ENCODE results near the gene SSR3. TPM values are rescaled to one million over a fixed set of nuclear protein-coding genes. Genes with fewer than 3 reads are reported as not detected.
A peak's percentile ranks its signal among the peaks of the same experiment; 100 is the strongest.

Gene SSR3
- total RNA-seq, 4 donors from 2014 or later = 50.9 to 91.5 (median 65.3) TPM

DNA sequence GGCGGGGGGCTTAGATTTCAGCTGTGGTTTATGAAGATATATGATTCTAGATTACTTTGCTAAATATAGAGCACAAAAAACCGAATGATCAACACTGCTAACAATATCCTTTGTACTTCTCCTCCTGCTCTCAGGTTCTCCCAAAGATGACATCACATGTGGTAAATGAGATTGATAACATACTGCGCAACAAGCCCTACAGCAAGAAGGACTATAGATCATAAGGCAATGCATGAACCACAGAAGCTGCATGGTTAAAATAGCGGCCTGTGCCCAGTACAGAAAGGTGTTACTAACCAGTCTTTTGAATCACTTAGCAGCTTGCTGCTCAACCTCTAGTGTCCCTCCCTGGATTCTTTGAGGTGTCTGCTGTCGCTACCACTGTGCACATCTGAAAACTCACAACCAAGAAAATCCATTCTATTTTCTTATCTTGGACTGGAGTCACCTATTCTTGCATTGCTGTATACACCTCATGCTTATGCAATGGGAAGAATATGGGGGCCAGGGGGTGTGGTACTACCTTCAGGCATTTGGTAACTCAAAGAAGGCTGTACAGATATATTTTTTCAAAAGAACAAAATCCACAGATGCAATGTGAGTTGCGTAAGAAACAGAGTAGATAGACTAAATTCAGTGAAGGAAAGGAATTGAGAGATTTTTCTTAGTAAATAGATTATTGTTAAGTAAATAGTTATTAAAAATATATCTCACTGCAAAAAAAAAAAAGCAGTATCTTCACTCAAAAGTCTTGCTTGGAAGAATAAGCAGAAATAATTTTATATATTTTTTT, 18.2 kb downstream of the SSR3 start:
- H3K4me3 ChIP-seq = no peak overlapping the region
- H3K27me3 ChIP-seq = no peaks in the 10 kb centered on the region
- peaks cover 5 to 12% of the 10 kb centered on the region in 2 donors for H3K4me1 ChIP-seq
- no peaks in the 10 kb centered on the region for H3K9me3 ChIP-seq
- TF ChIP-seq, protein P1, sequence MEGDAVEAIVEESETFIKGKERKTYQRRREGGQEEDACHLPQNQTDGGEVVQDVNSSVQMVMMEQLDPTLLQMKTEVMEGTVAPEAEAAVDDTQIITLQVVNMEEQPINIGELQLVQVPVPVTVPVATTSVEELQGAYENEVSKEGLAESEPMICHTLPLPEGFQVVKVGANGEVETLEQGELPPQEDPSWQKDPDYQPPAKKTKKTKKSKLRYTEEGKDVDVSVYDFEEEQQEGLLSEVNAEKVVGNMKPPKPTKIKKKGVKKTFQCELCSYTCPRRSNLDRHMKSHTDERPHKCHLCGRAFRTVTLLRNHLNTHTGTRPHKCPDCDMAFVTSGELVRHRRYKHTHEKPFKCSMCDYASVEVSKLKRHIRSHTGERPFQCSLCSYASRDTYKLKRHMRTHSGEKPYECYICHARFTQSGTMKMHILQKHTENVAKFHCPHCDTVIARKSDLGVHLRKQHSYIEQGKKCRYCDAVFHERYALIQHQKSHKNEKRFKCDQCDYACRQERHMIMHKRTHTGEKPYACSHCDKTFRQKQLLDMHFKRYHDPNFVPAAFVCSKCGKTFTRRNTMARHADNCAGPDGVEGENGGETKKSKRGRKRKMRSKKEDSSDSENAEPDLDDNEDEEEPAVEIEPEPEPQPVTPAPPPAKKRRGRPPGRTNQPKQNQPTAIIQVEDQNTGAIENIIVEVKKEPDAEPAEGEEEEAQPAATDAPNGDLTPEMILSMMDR (IDR thresholded peaks at IDR 0.05 in 4 of 5, conservative IDR thresholded peaks at IDR 0.05 in 1 of 5) = no peak
- TF ChIP-seq POLR2A (IDR thresholded peaks at IDR 0.05) = no peak
- in situ Hi-C loops (cut with MboI; ENCODE audit: low sequenced_read_pairs in 4 of 4) (loop anchor here in 1 of 4 donors (25.0 kb wide), 1 partner anchor 276 kb away; no protein-coding TSS in a partner anchor), intact Hi-C loops (cut with DNase I; ENCODE audit: low total_unique reads) (no loop called here)
- no peak for ATAC-seq
- DNase-seq = no peak
- H3K36me3 ChIP-seq = peaks cover 0 to 21% of the 10 kb centered on the region in 2 donors
- H3K27ac ChIP-seq = no peak overlapping the region

DNA sequence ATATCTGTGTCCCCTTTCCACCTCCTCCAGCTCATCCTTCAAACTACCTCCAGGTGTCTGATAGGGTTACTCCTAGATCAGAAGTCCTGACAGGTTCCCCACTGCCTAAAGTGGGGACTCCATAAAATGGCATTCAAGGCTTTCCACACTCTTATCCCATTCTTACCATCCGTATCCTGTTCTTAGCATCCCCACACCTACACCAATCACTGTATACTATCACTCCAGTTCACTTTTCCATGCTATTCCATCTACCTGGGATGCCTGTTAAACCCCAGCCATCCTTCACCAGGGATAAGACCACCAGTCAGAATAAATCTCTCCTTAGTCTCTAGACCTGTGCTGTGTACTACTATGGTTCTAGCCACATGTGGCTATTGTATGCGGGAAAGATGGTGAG, 19.1 kb downstream of the SSR3 start:
- DNase-seq (no peak), ATAC-seq (no peak)
- in situ Hi-C loops (cut with MboI; ENCODE audit: low sequenced_read_pairs in 4 of 4) (loop anchor here in 1 of 4 donors (25.0 kb wide), 1 partner anchor 277 kb away; no protein-coding TSS in a partner anchor), intact Hi-C loops (cut with DNase I; ENCODE audit: low total_unique reads) (no loop called here)
- Histone ChIP-seq H3K9me3 (no peaks in the 10 kb centered on the region), H3K4me1 (peaks cover 0 to 7% of the 10 kb centered on the region in 2 donors), H3K4me3 (no peak overlapping the region), H3K27me3 (no peaks in the 10 kb centered on the region), H3K27ac (peak overlapping the region; percentile 45 to 65 (median 56)), H3K36me3 (peaks cover 0 to 18% of the 10 kb centered on the region in 2 donors)
- TF ChIP-seq, protein P1 (IDR thresholded peaks at IDR 0.05 in 4 of 5, conservative IDR thresholded peaks at IDR 0.05 in 1 of 5) = no peak
- TF ChIP-seq POLR2A (IDR thresholded peaks at IDR 0.05) = no peak

DNA sequence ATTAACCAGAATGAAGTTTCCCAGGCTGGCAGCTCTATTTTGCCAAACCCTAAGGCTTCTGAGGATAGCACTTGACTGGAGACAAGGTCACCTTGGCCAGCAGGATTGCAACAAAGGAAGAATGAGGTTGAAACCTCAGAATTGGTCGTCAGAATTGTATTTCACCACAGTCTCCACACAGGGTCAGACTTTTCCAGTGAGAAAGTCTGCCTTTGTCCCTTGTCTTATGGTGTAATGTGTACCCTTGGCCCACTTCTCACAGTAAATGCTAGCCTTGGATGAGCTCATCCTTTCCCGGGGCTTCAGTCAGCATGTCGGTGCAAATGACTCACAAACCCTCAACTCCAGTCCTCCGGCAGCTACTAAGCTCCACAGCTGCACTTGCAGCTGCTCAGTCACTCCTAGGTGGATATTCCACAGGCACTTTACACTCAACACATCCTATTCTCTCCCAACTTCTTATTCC, 19.7 kb downstream of the SSR3 start:
- peak in 1 of 2 donors; percentile 34 for TF ChIP-seq POLR2A (IDR thresholded peaks at IDR 0.05)
- TF ChIP-seq, protein P1 (IDR thresholded peaks at IDR 0.05 in 4 of 5, conservative IDR thresholded peaks at IDR 0.05 in 1 of 5) = no peak
- no peak overlapping the region for H3K4me3 ChIP-seq
- no peaks in the 10 kb centered on the region for H3K27me3 ChIP-seq
- peaks cover 0 to 18% of the 10 kb centered on the region in 2 donors for H3K36me3 ChIP-seq
- peak; percentile 51 to 66 for DNase-seq
- intact Hi-C loops (cut with DNase I; ENCODE audit: low total_unique reads) (no loop called here), in situ Hi-C loops (cut with MboI; ENCODE audit: low sequenced_read_pairs in 4 of 4) (loop anchor here in 1 of 4 donors (25.0 kb wide), 1 partner anchor 277 kb away; no protein-coding TSS in a partner anchor)
- H3K9me3 ChIP-seq = no peaks in the 10 kb centered on the region
- peaks cover 0 to 7% of the 10 kb centered on the region in 2 donors for H3K4me1 ChIP-seq
- ATAC-seq = peak; percentile 96 to 98
- H3K27ac ChIP-seq = peak overlapping the region; percentile 45 to 65 (median 56)

DNA sequence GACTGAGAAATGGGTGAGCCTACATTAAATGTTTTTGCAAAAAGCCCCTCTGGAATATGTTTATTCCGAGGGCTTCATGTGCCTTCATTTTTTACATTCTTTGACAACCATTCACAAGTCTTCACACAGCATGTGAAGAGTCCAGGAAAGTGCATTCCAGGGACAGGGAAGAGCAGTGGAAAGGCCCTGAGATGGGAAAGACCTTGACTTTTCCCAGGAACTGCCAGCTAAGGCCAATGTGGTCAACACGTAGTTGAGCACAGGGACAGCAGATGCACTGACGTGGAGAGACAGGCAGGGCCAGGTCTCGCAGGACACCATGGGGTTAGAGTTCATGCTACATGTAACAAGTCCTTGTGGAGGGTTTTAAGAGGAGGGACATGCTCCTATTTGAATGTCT, 21.7 kb downstream of the SSR3 start:
- intact Hi-C loops (cut with DNase I; ENCODE audit: low total_unique reads) (no loop called here), in situ Hi-C loops (cut with MboI; ENCODE audit: low sequenced_read_pairs in 4 of 4) (loop anchor here in 1 of 4 donors (25.0 kb wide), 1 partner anchor 279 kb away; no protein-coding TSS in a partner anchor)
- peaks cover 0 to 2% of the 10 kb centered on the region in 2 donors for H3K36me3 ChIP-seq
- H3K4me1 ChIP-seq = peaks cover 0 to 7% of the 10 kb centered on the region in 2 donors
- DNase-seq = peak; percentile 6 to 27
- H3K27me3 ChIP-seq = no peaks in the 10 kb centered on the region
- H3K27ac ChIP-seq = peak overlapping the region in 2 of 4 donors; percentile 30 to 57
- H3K4me3 ChIP-seq = no peak overlapping the region
- no peaks in the 10 kb centered on the region for H3K9me3 ChIP-seq
- TF ChIP-seq POLR2A (IDR thresholded peaks at IDR 0.05) = no peak
- ATAC-seq = no peak

DNA sequence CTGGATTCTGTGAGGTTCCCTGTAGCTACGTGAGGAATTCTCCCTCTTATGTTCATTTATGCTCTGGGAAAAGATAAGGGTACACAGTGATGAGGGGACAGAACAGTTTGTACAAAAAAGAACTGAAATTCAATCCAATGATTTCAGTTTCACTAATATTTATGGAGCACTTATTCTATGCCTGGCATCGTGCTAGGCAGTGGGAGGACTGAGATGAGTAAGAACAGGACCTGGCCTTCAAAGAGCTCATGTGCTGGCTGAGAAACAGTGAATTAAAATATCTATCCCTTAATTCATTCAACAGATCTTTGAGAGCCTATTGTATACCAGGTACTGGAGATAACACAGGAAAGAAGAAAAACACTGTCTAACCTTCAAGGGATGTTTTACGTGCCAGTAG, 22.2 kb downstream of the SSR3 start:
- Histone ChIP-seq H3K36me3 (no peaks in the 10 kb centered on the region), H3K27ac (peak overlapping the region in 2 of 4 donors; percentile 30), H3K27me3 (no peaks in the 10 kb centered on the region), H3K4me1 (peaks cover 0 to 7% of the 10 kb centered on the region in 2 donors), H3K9me3 (no peaks in the 10 kb centered on the region), H3K4me3 (no peak overlapping the region)
- in situ Hi-C loops (cut with MboI; ENCODE audit: low sequenced_read_pairs in 4 of 4) = loop anchor here in 1 of 4 donors (25.0 kb wide), 1 partner anchor 280 kb away; no protein-coding TSS in a partner anchor
- DNase-seq = no peak
- ATAC-seq = no peak
- intact Hi-C loops (cut with DNase I; ENCODE audit: low total_unique reads) = no loop called here
- TF ChIP-seq POLR2A (IDR thresholded peaks at IDR 0.05) = no peak
- TF ChIP-seq, protein P1 (IDR thresholded peaks at IDR 0.05 in 4 of 5, conservative IDR thresholded peaks at IDR 0.05 in 1 of 5) = no peak
